HT-29 (cell line): Measurements from ENCODE around the gene APOBEC2. TPM values are rescaled to one million over a fixed set of nuclear protein-coding genes. Genes with fewer than 3 reads are reported as not detected.

Experiments used
- DNase-seq: peaks from one replicate; pipeline ENCODE4 v3.0.0-alpha.2; 2015; ENCODE audit warnings: low spot score
- total RNA-seq: library from RNA; depleted of rRNA; stranded (reverse); fragments of >200 nt; shearing (Covaris generic); gene quantifications from 2 replicates; pipeline ENCODE4 v1.2.3, GENCODE V29; 2014; rRNA removed

The APOBEC2 gene
- total RNA-seq, 1 experiment from 2014 or later = not detected

DNA sequence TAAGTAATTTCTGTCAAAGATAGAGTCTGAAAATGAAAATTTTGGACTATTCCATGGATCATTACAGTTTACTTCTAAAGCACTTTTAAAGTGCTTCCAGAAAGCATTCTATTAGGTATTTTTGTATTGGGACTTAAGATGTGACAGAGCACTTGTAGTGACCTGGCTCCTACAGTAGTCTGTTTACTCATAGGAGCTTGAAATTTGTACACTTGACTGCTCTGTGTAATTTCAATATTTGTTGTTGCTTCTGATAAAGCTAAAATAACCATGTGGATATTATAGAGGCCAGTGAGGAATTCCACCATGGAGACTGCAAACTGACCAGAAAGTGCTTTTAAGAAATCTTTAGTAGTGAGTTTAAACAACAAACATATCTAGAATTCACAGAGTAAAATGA lies 30.1 kb downstream of the APOBEC2 start:
- no peak for DNase-seq

DNA sequence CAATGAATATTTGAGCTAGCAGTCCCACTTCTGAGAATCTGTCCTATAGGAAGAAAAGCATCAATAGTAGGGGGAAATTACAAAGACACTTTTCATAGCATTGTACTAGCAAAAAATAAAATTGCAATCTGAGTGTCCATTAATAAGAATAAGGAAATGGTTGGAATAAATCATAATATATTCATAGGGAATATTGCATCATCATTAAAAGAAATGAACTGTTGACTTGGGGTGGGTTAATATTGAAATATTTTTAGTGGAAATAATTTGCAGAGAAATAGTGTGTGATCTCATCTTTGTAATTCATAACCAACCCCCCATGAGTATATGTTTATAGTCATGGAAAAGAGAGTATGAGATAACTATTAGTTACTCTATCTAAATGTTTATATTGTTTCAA lies 32.2 kb downstream of the APOBEC2 start:
- DNase-seq = no peak

DNA sequence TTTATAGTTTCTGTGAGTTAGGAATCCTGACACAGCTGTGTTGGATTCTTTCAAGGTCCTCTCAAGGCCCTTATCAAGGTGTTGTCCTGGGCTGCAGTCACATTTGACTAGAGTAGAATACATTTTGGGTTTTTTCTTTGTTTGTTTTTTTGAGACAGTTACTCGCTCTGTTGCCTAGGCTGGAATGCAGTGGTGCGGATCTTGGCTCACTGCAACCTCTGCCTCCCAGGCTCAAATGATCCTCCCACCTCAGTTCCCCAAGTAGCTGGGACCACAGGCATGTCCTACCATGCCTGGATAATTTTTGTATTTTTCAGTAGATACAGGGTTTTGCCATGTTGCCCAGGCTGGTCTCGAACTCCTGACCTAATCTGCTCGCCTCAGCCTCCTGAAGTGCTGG lies 35.4 kb downstream of the APOBEC2 start:
- no peak for DNase-seq

DNA sequence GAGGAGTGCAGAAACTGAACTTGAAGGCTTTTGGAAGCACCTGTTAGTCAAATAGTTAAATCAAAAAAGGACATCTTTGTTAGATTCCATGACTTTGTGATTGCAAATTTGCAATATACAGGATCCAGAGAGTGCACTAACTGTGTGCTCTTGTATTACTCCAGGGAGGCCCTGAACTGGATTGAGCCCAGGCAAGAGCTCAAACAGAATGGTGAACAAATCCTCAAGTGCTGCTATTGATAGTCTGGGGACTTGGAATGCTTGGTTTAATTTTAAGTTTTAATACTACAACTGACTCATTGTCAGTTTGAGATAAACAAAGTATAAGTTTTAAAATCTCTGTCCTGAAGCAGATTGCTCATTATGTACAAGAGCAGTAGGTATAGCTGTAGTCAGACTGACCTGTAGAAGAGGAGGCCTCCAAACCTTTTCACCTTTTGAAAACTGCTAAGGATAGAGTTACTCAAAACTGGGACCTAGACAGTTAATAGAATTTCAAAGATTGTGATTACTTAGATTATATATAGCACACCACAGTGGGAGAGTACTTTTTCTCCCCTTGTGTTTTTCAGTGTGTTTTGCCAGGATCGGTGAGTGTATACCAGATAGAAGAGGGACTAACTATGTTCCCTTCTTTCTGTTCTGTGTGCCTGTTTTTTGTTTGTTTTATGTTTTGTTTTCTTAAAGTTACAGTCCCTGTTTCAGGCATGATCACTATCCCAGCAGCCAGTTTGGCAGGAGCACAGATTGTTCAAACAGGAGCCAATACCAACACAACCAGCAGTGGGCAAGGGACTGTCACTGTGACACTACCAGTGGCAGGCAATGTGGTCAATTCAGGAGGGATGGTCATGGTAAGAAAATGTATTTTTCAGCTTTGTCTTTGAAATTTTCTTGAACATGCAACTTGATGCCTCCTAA lies 38.1 kb downstream of the APOBEC2 start:
- DNase-seq = no peak

DNA sequence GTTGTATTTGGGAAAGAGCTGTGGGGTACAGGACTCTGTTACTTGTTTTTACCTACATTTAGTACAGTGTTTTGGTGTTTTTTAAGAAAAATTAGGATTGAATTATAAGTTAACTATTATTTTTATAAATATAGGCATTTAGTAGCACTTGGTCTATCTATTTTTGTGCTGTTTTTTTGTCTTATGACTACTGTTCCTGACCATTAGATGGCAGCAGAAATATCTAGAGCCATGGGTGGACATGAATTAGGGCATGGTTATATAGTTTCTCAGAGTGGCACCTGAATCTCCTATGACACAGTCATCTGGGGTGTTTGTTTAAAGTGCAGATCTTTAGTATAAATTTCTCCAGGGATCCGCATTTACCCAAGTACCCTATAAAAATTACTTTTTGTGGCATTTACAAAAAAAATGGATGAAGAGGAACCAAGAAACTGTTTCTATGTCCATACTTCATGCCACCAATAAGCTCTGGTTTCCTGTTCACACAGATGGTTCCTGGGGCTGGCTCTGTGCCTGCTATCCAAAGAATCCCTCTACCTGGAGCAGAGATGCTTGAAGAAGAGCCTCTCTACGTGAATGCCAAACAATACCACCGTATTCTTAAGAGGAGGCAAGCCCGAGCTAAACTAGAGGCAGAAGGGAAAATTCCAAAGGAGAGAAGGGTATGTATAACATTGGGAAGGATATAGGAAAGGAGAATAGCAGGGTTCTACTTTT lies 39.6 kb downstream of the APOBEC2 start:
- DNase-seq = peak; percentile 51

DNA sequence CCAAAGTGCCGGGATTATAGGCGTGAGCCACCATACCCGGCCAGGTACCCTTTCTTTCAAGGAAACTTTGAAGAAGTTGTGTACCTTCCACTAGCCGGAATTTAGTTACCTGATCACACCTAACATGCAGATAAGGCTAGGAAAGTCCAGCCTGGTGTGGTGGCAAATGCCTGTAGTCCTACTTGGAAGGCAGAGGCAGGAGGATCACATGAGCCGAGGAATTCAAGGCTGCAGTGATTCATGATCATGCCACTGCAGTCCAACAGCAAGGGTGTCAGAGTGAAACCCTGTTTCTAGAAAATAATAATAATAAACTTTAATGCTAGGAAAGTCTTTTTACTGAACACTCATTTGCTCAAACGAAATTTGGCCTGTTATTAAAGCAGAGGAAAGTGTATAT lies 40.7 kb downstream of the APOBEC2 start:
- no peak for DNase-seq

DNA sequence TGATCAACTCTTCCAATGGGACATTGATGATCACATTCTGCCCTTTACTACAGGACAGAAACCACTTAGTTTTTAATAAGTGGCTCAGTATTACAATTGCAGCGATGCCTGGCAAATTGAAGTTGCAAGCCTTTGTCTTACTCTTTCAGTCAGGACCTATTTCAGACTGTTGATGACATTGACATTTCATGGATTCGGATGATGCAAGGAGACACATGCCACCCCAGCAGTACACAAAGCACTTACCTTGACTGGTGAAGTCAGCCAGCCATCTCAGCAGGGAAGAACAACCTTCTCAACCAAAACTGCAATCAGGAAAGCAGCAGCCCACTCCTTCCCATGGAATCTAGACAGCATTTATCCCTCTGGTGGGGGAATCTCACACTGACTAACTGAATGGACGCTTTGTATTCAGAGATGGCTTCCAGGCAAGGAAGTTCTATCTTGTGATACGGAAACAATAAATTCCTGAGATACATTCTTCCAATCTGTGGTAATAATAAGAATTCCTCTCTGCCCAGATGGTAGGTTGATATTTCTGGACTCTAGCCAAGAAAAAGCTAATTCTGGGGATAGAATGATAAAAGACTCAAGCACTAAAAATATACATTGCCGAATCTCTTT lies 44.6 kb downstream of the APOBEC2 start:
- DNase-seq = no peak

DNA sequence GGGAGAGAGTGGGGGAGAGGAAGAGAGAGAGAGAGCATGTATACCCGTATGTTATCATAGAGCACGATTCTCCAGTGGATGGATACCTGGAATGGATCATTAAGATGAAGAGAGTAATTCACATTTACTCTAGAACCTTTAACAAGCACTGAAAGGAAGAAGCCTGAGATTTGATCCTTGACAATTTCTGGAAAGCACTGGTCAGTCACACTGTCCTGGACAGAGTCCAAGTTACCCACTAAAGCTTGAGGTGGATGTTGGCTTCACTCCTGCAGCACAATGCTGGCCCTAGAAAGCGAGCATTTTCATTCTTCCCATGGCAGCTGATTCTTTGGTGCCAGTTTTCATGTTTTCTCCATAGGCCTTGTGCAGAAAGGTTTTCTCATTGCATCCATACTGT lies 45.4 kb downstream of the APOBEC2 start:
- no peak for DNase-seq

DNA sequence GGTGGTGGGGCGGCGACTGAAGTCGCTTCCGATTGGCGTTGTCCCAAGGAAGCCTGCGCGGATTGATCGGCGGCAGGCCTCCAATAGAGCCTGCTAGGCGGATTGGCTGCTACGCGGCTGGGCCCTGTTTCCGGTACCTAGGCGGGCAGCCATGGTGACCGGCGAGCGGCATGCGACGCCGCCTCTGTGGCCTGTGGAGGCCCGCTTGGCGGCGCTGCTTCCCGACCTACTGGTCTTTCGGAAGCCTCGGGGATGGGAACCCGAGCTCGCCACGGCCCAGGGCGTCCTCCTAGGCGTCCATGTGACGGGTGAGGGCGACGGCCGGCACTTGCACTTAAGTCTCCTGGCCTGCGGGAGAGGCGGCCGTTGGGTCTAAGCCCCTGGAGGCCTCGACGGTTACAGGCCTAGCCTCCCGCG lies 47.9 kb downstream of the APOBEC2 start:
- DNase-seq = no peak

DNA sequence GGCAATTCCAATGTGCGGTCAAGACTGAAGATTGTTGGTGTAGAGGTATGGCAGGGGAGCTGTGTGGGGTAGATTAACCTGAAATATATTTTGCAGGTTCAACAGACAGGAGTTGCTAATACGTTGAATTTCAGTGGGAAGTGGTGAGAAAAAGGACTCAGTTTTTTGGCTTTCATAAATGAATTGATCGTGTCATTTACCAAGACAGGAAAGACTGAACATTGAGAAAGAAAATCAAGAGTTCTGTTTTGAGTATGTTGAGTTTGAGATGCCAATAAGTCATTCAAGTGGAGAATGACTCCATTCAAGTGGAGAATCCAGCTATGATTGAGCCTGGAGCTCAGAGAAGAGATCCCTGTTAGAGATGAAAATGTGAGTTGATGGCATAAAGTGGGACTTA lies 50.8 kb downstream of the APOBEC2 start:
- DNase-seq = no peak

DNA sequence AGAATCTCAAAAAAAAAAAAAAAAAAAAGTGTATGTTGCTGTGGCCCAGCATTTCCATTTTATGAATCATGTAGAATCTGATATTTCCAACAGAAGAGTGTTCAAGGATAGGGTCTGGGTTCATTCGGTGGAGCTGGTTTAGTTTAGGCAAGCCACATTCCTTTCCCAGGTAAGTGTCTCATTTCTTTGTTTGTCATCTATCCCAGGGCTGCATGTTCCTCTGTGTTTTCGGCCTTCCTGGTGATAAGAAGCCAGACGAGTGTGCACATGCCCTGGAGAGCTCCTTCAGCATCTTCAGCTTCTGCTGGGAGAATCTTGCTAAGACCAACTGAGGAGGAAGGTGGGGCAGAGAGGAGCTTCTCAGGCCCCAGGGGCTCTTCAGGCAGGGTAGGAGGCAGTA lies 58.0 kb downstream of the APOBEC2 start:
- DNase-seq = no peak

Other genes starting within 250 kb of the APOBEC2 start
- gene UNC5CL, start 14.0 kb upstream of the APOBEC2 start, total RNA-seq = 1.1 and 4.2 TPM in 2 replicates
- not detected in 2 replicates for gene TSPO2, start 10.7 kb upstream of the APOBEC2 start, total RNA-seq
- 14.5 and 20.2 TPM in 2 replicates for gene OARD1, start 19.2 kb downstream of the APOBEC2 start, total RNA-seq
- gene NFYA, start 19.8 kb downstream of the APOBEC2 start, total RNA-seq = 18.5 and 21.8 TPM in 2 replicates
- gene TREML1, start 101.1 kb downstream of the APOBEC2 start, total RNA-seq = not detected in 2 replicates
- gene TREM2, start 109.9 kb downstream of the APOBEC2 start, total RNA-seq = not detected in 2 replicates
- 3.1 and 3.3 TPM in 2 replicates for gene TREML2, start 147.9 kb downstream of the APOBEC2 start, total RNA-seq
- not detected in 2 replicates for gene TREML4, start 175.1 kb downstream of the APOBEC2 start, total RNA-seq
- 0.18 TPM in 1 of 2 replicates, not detected in the other for gene TREM1, start 233.5 kb downstream of the APOBEC2 start, total RNA-seq